ENCODE data around the gene CEP112.

DNA sequence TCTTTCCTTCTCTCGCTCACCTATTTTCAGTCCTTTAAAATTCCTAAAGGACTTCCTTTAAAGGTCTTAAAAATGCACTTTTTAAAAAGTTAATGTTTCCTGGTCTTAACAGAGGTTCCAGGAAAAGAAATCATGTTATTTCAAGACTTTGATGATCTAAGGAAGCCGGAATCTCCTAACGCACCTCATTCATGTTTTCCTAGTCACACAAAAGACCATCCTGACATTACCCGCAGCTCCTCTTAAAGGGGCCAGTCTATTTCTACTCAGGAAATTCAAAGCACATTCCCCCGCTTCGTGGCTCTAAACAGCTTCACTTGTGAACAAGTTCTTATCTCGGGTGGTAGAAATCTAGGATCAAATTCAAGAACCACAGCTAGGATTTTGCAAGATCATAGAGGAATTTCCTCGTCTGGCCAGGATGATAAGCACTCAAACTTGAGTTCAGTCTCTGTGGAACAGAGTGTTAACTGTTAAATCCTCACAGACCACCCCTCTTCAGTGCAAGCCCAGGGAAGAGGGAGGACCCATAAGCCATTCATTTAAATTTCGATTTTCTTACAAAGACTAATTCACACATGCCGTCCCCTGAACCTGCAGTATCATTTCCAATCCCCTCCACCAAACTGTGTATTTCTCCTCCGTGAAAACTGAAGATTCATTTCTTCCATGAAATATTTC is 493.4 kb downstream of the CEP112 start:
- TF ChIP-seq POLR2AphosphoS5 (IDR thresholded peaks at IDR 0.05; ENCODE audit: low read depth, low read length), result no peak
- TF ChIP-seq, protein P1, sequence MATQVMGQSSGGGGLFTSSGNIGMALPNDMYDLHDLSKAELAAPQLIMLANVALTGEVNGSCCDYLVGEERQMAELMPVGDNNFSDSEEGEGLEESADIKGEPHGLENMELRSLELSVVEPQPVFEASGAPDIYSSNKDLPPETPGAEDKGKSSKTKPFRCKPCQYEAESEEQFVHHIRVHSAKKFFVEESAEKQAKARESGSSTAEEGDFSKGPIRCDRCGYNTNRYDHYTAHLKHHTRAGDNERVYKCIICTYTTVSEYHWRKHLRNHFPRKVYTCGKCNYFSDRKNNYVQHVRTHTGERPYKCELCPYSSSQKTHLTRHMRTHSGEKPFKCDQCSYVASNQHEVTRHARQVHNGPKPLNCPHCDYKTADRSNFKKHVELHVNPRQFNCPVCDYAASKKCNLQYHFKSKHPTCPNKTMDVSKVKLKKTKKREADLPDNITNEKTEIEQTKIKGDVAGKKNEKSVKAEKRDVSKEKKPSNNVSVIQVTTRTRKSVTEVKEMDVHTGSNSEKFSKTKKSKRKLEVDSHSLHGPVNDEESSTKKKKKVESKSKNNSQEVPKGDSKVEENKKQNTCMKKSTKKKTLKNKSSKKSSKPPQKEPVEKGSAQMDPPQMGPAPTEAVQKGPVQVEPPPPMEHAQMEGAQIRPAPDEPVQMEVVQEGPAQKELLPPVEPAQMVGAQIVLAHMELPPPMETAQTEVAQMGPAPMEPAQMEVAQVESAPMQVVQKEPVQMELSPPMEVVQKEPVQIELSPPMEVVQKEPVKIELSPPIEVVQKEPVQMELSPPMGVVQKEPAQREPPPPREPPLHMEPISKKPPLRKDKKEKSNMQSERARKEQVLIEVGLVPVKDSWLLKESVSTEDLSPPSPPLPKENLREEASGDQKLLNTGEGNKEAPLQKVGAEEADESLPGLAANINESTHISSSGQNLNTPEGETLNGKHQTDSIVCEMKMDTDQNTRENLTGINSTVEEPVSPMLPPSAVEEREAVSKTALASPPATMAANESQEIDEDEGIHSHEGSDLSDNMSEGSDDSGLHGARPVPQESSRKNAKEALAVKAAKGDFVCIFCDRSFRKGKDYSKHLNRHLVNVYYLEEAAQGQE (IDR thresholded peaks at IDR 0.05; ENCODE audit: insufficient read depth in 1 of 2, low read depth in 2 of 2, low read length in 1 of 2), result no peak
